Muscle layer of duodenum (tissue), 2 donors: Measurements from ENCODE around the gene STAG1.

Experiments used
- H3K27ac ChIP-seq: one replicate; pipeline ENCODE4 v1.7.0; 2013; ENCODE audit warnings: mild to moderate bottlenecking, low read length
- H3K27me3 ChIP-seq: one replicate; pipeline ENCODE4 v1.7.0; 2013; ENCODE audit warnings: low read depth, mild to moderate bottlenecking, control low read depth, low read length
- H3K36me3 ChIP-seq, 2 donors: one replicate each; pipeline ENCODE4 v1.7.0; 2013; ENCODE audit warnings: low read length in 2 of 2, control low read depth in 1 of 2, mild to moderate bottlenecking in 1 of 2; ENCODE audit not compliant: insufficient read depth in 2 of 2, control insufficient read depth in 1 of 2
- H3K4me1 ChIP-seq, 2 donors: one replicate each; pipeline ENCODE4 v1.7.0; 2013; ENCODE audit warnings: low read length in 2 of 2, mild to moderate bottlenecking in 2 of 2, control low read depth in 1 of 2, moderate library complexity in 1 of 2; ENCODE audit not compliant: insufficient read depth in 2 of 2, control insufficient read depth in 1 of 2
- H3K4me3 ChIP-seq, 2 donors: one replicate each; pipeline ENCODE4 v1.7.0; 2013; ENCODE audit warnings: low read length in 2 of 2, low read depth in 1 of 2, mild to moderate bottlenecking in 1 of 2
- H3K9me3 ChIP-seq, 2 donors: one replicate each; pipeline ENCODE4 v1.7.0; 2013; ENCODE audit warnings: low read length in 2 of 2, control low read depth in 1 of 2, mild to moderate bottlenecking in 1 of 2; ENCODE audit not compliant: control insufficient read depth in 1 of 2
- donor health status: healthy.

Gene STAG1

DNA sequence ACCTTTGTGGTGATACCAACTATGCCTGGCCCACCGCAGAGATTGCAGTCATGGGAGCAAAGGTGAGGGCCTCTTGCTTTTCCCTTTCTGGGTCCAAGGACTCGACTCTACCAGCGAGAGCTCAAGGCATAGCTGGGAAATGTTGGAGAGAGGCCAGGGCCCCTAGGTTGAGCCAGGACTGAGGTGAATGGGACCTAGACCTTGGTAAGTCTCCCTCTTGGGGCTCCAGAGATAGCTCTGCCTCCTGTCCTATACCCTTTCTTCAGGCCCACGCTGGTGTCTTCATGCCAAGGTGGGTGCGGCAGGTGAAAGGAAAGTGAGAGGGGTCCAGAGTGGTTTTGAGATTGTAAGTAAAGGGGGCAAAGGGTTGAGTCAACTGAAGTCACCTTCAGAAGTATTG, 424.5 kb downstream of the STAG1 start:
- H3K4me3 ChIP-seq: no peak overlapping the region
- H3K9me3 ChIP-seq: peaks cover 0 to 7% of the 10 kb centered on the region in 2 donors
- peaks cover 38 to 54% of the 10 kb centered on the region in 2 donors for H3K36me3 ChIP-seq
- no peaks in the 10 kb centered on the region for H3K4me1 ChIP-seq
- H3K27ac ChIP-seq: no peak overlapping the region
- H3K27me3 ChIP-seq: no peaks in the 10 kb centered on the region

GRCh38 chr3:136326316-136326715, 425.9 kb downstream of the STAG1 start:
- Histone ChIP-seq H3K36me3 (peaks cover 38 to 65% of the 10 kb centered on the region in 2 donors), H3K4me1 (no peaks in the 10 kb centered on the region), H3K9me3 (peaks cover 0 to 15% of the 10 kb centered on the region in 2 donors), H3K27ac (no peak overlapping the region), H3K4me3 (no peak overlapping the region), H3K27me3 (no peaks in the 10 kb centered on the region)

DNA sequence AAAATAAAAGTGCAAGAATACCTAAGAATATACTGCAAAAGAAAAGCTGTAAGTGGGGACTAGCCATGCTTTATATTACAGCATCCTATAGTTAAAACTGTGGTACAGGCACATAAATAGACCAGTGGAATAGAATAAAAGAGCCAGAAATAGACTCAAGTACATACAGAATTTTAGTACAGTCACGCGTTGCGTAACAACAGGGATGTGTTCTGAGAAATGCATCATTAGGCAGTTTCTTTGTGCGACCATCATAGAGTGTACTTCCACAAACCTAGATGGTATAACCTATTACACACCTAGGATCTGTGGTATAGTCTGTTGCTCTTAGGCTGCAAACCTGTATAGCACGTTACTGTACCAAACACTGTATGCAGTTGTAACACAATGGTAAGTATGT, 440.2 kb downstream of the STAG1 start:
- no peak overlapping the region for H3K27ac ChIP-seq
- H3K36me3 ChIP-seq: peaks cover 5 to 7% of the 10 kb centered on the region in 2 donors
- H3K4me3 ChIP-seq: no peak overlapping the region
- H3K4me1 ChIP-seq: no peaks in the 10 kb centered on the region
- H3K9me3 ChIP-seq: no peaks in the 10 kb centered on the region
- no peaks in the 10 kb centered on the region for H3K27me3 ChIP-seq

DNA sequence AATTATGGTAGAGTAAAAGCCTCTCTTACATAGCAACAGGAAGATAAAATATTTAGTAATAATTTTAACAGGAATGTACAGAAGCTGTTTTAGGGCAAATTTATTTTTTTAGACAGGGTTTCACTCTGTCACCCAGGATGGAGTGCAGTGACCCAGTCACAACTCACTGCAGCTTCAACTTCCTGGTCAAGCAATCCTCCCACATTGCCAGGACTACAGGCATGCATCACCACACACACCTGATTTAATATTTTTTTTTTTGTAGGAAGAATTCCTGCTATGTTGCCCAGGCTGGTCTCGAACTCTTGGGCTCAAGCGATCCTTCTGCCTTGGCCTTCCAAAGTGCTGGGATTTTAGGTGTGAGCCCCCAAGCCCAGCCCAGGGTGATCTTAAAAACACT, 440.9 kb downstream of the STAG1 start:
- H3K27me3 ChIP-seq: no peaks in the 10 kb centered on the region
- H3K4me3 ChIP-seq: no peak overlapping the region
- H3K36me3 ChIP-seq: peaks cover 4 to 5% of the 10 kb centered on the region in 2 donors
- H3K9me3 ChIP-seq: no peaks in the 10 kb centered on the region
- H3K4me1 ChIP-seq: no peaks in the 10 kb centered on the region
- H3K27ac ChIP-seq: no peak overlapping the region

GRCh38 chr3:136305879-136306278, 446.3 kb downstream of the STAG1 start:
- no peaks in the 10 kb centered on the region for H3K27me3 ChIP-seq
- H3K36me3 ChIP-seq: peaks cover 9 to 20% of the 10 kb centered on the region in 2 donors
- H3K9me3 ChIP-seq: peaks cover 0 to 2% of the 10 kb centered on the region in 2 donors
- H3K27ac ChIP-seq: no peak overlapping the region
- H3K4me1 ChIP-seq: no peaks in the 10 kb centered on the region
- H3K4me3 ChIP-seq: no peak overlapping the region

GRCh38 chr3:136300444-136300843, 451.7 kb downstream of the STAG1 start:
- Histone ChIP-seq H3K9me3 (no peaks in the 10 kb centered on the region), H3K27me3 (no peaks in the 10 kb centered on the region), H3K27ac (no peak overlapping the region), H3K36me3 (peaks cover 20 to 43% of the 10 kb centered on the region in 2 donors), H3K4me3 (no peak overlapping the region), H3K4me1 (no peaks in the 10 kb centered on the region)

- Histone ChIP-seq H3K27me3 (no peaks in the 10 kb centered on the region), H3K27ac (no peak overlapping the region), H3K36me3 (peaks cover 24 to 55% of the 10 kb centered on the region in 2 donors), H3K9me3 (no peaks in the 10 kb centered on the region), H3K4me1 (no peaks in the 10 kb centered on the region), H3K4me3 (no peak overlapping the region)
Observed at GRCh38 chr3:136297826-136298225, 454.4 kb downstream of the STAG1 start.

DNA sequence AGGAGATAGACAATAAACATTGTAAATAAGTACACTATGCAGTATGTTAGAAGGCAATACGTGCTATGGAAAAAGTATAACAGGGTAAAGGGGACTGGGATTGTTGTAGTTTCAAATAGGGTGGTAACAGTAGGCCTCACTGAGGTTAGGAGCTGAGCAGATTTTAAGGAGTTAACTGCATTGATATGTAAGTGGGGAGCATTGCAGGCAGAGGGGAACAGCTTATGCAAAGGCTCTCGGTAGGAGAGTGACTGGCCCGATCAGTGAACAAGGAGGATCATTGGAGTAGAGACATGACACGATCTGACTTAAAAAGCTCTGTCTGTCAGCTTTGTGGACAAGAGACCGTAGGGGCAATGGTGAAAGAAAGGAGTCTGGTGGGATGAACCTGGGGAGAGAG, 455.2 kb downstream of the STAG1 start:
- no peaks in the 10 kb centered on the region for H3K27me3 ChIP-seq
- H3K4me3 ChIP-seq: no peak overlapping the region
- H3K27ac ChIP-seq: no peak overlapping the region
- H3K9me3 ChIP-seq: no peaks in the 10 kb centered on the region
- H3K4me1 ChIP-seq: no peaks in the 10 kb centered on the region
- peaks cover 24 to 55% of the 10 kb centered on the region in 2 donors for H3K36me3 ChIP-seq

- Histone ChIP-seq H3K36me3 (peaks cover 8 to 35% of the 10 kb centered on the region in 2 donors), H3K27ac (no peak overlapping the region), H3K4me1 (no peaks in the 10 kb centered on the region), H3K9me3 (no peaks in the 10 kb centered on the region), H3K27me3 (no peaks in the 10 kb centered on the region), H3K4me3 (no peak overlapping the region)
Observed at GRCh38 chr3:136294176-136294575, 458.0 kb downstream of the STAG1 start.

DNA sequence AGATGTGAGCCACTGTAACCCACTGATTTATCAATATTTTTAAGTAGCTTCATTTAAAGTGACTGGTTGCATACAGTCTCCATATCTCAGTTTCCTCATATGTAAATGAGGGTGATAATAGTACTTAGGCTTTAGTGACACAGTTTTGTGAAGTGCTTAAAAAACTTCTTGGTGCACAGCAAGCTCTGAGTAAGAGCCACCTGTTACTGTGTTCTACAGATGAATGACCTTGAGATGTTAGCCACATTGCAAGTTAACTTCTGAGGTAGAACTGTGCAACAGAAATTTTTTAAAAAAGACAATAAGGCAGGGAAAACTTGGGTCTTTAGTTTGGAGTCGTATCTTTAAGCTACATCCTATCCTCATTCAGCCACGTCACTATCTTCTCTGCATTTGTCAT, 458.9 kb downstream of the STAG1 start:
- H3K27ac ChIP-seq: no peak overlapping the region
- H3K27me3 ChIP-seq: no peaks in the 10 kb centered on the region
- H3K36me3 ChIP-seq: peaks cover 8 to 27% of the 10 kb centered on the region in 2 donors
- no peaks in the 10 kb centered on the region for H3K4me1 ChIP-seq
- H3K4me3 ChIP-seq: no peak overlapping the region
- H3K9me3 ChIP-seq: no peaks in the 10 kb centered on the region

- Histone ChIP-seq H3K36me3 (peaks cover 8 to 25% of the 10 kb centered on the region in 2 donors), H3K27me3 (no peaks in the 10 kb centered on the region), H3K4me1 (no peaks in the 10 kb centered on the region), H3K27ac (no peak overlapping the region), H3K9me3 (no peaks in the 10 kb centered on the region), H3K4me3 (no peak overlapping the region)
Observed at GRCh38 chr3:136292500-136292899, 459.7 kb downstream of the STAG1 start.

DNA sequence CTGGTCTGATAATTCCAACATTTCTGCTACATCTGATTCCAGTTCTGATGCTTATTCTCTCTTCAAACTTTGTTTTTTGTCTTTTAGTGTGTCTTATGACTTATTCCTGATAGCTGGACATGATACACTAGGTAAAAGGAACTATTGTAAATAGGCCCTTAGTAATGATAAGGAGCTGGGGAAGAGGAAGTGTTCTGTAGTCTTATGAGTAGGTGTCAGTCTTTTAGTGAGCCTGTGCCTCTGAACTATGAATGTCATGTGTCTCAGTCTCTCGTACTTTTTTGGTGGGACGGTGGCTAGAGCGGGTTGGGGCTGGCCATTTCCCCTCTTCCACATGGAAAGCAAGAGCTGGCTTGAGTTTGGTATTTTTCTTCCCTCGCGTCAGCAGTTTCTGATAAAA, 460.9 kb downstream of the STAG1 start:
- Histone ChIP-seq H3K27me3 (no peaks in the 10 kb centered on the region), H3K27ac (no peak overlapping the region), H3K4me3 (no peak overlapping the region), H3K36me3 (peaks cover 8 to 20% of the 10 kb centered on the region in 2 donors), H3K9me3 (no peaks in the 10 kb centered on the region), H3K4me1 (no peaks in the 10 kb centered on the region)
